GM21529 (cell line): Measurements from ENCODE around the gene MPZL1.

Experiments used
- ATAC-seq: cut with Tn5 transposase; IDR thresholded peaks from one replicate; pipeline ENCODE4 v1.9.1; 2021; ENCODE audit not compliant: unreplicated experiment

Gene MPZL1

DNA sequence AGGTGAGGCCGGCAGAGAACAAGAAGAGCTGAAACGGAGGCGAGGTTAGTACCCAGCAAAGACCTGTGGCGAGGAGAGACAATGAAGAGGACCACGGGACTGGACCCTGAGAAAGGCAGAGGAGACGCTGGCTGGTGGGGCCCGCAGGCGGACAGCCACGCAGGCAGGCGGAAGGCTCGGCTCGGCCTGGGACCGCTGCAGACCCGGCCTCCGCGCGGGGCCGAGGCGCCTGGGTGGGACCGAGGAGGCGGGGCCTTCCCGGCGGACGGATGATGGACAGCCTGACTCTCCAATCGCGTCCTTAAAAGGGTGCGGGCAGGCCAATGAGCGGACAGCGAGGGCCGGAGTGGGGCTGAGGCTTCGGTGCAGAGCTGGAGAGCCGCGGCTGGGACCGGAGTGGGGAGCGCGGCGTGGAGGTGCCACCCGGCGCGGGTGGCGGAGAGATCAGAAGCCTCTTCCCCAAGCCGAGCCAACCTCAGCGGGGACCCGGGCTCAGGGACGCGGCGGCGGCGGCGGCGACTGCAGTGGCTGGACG lies at the start of gene MPZL1:
TSS of gene MPZL1 (plus strand) at position 366 of the 535 bp plus-strand sequence. CDS start 170 bp downstream, outside the sequence.
- ATAC-seq: peak; percentile 87

DNA sequence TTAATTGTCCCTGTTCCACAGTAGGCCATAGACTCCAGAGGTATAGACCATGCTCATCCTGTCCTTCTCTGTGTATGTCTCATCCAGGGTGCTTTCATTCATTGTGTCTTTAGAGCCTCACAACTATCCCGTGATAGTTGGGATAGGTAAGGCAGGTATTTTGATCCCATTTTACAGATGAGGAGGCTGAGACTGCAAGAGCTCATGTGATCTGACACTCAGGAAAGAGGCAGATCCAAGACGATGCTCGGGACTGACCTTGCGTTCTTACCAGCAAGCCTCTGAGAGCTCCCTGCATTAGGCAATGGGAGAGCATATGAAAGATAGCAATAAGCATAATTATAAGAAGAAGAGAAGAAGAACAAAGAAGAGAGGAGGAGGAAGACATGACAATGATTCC lies 49.0 kb upstream of the MPZL1 start:
- ATAC-seq: no peak

DNA sequence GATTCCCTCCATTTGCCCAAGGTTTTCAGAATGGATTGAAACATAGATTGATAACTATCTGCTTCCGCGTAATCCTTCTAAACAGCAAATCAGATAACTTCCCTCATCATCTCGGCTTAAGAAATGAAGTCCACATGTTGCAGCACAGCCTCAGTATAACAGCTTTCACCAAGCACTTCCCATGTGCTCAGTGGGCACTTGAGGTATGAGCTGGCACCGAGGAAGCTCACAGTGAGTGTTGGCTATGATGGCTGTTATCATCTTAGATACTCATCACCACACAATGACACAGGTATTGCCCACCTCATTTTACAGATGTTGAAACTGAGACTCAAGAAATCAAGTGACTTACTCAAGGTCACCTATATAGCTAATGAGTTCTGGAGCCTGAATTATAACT lies 48.5 kb upstream of the MPZL1 start:
- ATAC-seq: no peak

DNA sequence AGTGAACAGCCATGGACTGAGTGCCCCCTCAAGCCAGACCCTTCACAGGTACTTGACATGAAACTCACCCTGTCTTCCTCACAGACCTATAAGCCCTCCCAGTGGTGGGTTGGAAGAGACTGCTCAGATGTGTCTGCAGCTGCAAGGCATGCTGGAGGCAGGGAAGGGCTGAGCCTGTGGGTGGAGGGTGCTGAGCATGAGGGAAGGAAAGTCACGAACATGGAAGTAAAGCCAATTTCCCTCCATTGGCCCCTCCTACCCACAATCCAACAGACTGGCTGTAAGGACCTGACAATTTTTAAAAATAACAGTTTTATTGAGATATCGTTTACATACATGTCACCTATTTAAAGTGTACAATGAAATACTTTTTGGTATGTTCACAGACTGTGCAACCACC lies 47.6 kb upstream of the MPZL1 start:
- ATAC-seq: no peak

DNA sequence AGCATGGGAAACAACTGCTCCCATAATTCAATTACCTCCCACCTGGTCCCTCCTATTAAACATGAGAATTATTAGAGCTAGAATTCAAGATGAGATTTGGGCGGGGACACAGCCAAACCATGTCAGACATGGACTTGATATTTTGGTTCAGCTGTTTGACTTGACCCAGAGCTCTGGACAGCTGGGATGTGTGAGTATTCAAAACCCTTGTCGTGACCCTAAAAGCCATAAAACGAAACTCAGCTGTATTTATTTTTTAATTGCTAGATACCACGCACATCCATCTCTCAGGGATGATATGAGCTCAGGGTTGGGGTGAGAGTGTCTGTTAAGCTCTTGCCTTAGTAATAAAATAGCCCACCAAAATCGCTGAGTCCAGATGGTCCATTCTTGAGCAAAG lies 46.3 kb upstream of the MPZL1 start:
- no peak for ATAC-seq

DNA sequence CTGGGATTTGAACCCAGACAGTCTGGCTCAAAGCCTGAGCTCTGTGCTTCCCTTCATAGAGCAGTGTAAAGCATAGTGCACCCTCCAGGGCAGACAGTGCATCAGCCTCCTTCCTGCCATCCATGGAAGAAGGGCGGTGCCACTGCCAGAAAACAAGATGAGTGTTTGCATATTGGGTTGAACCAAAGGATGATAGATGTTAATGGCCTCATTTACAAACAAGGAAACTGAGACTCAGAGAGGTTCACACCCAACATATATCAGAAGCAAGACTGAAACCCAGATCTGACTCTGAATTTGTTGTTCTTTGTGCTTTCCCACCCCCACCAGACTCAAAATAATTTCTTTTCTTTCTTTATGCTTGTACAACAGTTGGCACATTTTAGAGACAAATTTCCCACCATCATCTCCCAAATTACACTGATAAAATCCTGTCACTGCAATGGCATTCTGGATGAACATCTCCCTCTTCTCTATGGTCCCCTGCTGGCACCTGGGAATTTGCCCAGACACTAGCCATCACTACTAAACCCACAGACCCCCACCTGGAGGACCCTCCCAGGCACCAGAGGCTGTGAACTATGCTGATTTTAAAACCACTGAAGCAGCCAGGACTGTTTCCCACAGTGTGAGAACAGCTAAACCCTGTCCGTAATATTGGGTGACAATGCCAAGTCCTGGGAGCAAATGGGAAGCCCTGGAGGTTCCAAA lies 45.4 kb upstream of the MPZL1 start:
- ATAC-seq: peak; percentile 68

DNA sequence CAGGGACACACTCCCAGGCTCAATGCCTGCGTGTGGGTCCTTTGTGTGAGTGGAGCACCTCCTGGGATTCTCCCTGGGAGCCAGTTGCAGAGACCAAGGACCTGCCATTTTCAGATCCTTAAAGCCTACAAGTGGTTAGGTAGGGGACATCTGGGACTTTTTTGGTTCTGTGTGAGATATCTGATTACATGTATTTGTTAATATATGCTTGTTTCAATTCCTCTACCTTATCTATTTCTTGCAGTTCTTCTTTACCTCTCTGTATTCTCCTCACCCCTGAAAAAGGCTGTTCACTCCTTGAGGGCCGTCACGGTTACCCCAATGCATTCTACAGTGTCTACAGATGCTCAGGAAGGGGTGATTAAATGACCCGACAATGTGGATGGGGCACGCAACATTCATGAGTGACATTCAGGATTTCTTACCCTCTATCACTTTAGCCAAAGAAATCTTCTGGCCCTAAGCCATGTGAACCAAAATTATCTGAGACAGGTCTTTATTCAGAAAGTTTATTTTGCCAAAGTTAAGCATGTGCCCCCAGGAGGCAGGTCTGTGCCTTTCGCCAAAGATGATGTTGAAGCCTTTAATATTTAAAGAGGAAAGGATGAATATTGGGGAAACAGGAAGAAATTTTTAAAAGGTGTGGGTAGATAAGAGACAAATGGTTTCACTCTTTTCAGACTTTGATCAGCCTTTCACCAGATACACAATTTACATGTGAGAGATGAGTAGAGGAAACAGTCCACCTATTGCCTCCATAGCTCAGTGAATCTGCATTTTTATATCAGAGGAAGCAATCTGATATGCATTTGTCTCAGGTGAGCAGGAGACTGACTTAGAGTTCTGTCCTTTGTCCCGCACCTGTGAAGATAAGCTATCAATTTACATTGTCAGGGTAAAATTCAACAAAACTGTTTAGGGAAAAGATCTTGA lies 44.6 kb upstream of the MPZL1 start:
- ATAC-seq: peak; percentile 35

DNA sequence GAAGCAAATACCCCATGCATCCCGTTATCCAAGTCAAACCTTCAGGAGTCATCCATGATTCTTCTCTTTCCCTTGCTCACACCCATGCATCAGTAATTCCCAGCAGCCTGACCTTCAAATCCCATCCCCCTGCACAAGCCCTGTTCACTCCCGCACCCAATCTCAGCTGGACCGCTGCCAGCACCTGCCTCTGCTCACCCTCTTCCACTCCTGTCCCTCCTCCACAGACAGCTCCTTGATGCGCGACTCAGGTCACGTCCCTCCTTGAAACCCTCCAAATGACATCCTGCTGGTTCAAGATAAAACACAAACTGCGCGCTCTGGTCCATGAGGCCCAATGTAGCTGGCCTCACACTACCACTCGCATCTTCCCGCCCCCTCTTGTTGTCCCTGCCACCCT lies 43.4 kb upstream of the MPZL1 start:
- no peak for ATAC-seq

DNA sequence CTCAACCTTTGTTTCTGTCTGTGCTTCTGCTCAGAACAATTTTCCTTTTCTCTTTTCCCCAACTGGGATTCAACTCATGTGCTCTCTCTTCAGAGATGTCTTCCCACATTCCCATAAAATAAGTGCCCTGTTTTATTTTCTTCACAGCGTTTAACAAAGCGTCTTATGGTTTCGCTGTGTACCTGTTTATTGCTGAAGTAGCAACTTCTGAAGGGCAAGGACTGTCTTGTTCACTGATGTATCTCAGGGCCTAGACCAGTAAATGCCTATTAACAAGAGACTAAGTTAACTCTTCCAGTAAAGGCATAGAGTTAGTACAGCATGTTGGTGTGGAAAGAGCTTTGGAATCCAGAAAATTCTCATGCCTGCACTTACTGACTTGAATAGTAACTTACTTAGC lies 42.9 kb upstream of the MPZL1 start:
- ATAC-seq: no peak

DNA sequence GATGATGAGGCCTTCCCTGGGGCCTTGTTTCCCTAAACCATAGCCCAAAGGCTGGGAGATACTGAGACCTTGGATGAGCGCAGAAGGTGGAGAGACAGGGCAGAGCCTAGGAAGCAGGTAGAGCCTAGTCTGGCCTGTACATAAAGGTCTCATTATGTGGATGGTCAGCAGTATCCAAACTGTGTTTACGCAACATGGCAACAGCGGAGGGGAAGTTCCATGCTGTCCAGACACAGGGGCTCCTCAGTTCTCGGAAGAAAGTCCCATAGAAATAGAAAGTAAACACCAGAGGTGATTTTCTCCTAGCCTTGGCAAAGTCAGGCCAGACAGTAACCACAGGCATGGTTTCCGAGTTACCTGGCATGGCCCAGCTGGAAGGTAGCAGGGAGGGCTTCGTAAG lies 42.1 kb upstream of the MPZL1 start:
- ATAC-seq: no peak

DNA sequence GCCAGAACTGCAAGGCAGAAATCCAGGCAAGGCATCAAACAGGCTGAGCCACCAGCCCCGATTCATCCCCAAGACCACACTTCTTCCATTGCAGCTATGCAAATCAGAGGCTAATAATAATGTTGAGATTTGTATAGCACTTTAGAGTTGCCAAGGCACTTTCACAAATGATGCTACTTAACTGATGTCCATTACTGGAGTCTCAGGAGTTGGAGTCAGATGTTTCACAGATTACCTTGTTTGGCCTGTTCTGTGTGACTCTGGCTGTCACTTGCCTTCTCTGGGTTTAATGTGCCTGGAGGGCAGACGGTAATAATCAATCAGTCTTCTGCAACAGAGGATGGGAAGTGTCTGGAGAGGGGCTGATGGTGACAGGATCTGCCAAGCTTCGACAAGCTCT lies 40.8 kb upstream of the MPZL1 start:
- ATAC-seq: no peak

DNA sequence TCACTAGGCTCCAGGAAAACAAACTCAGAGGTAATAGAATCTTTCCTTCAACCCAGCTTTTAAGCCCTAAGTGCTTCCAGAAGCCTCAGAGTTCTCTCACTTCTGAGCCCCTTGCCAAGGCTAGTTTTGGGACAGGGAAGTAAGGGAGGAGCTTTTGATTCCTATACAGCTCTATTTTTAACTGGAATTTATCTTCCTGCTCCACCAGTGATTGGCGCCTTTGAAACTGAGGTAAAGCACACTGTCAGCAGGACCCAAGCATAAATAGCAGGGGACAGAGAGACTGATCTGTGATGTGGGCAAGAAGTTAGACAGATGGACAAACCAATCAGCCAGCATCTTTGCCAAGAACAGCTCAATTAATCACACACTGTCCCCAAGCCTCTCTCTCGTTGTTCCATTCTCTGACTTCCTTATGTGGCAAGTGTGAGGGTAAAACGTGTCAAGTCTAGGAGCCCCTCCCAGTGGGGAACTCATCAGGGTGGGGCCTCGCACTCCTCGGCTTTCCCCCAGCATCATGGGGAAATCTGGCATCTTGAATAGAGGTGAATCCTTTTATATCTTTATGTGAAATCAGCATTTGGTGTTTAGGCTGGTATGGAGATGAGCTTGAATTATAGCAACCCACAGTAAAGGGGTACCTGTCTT lies 40.2 kb upstream of the MPZL1 start:
- ATAC-seq: no peak

DNA sequence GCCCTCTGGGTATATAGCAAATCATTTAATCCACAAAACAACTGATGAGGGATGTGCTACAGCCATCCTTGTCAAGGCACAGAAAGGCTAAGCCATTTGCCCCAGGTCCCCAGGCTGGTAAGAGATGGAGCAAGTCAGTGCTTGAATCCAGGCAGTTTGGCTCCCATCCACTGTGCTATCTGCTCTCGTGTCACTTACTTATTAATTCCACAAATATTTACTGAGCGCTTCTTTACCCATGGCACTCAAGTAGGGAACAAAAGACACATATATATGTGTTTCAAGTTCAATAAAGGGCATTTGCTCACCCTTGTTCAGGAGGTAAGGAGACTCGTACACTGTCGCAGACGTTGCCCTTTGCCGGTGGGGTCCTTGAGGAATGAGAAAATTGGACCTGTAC lies 38.6 kb upstream of the MPZL1 start:
- no peak for ATAC-seq

DNA sequence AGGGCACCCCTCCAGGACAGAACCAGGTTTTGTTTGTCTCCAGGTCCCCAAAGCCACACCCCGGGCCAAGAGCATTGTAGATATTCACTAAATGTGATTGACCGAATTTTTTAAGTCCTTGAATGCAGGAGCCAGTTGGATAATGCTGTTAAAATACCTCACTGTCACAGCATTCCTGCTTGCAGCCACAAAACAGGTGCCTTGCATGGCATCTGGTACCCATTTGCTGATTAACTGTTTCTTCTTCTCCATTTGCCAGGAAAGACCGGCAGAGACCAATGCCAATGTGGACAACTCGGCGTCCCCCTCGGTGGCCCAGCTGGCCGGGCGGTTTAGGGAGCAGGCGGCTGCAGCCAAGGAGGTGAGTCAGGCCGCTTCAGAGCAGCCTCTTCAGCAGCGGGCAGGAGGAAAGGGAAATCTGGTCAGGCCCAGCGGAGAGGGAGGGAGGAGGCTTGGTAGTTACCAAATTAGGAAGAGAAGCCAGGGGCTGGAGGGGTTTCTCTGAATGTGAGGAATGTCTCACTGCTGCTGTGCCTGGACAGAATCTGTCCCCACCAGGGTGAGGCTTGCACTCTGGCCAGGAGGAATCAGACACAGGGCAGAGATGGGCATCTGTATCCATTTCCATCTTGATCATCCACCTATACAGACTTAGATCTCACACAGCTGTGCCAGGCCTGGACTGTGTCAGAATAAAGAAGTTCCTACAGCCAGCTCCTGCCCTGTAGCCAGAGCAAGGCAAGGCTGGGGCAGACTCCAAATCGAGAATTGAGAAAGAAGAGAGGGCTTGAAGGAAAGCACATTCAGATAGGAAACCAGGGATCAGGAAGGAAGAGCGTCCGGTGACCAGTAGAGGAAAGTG lies 37.9 kb upstream of the MPZL1 start:
- no peak for ATAC-seq

DNA sequence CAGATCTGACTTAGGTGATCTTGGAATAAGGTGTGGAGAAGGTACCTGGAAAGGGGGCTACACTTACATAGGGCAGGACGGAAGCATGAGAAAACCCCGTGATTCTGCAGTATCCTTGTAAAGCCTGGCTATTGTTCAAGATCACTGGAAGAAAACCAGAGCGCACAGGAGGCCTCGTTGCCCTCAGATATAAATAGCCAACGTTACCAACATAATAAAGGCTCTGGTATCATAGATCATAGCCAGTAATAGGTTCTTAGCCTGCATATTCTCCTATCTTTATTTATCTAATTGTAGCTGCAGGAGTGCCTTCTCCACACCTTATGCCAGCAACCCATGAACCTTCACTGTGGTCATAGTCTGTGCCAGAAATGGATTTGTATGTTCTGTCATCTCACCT lies 35.9 kb upstream of the MPZL1 start:
- ATAC-seq: no peak

DNA sequence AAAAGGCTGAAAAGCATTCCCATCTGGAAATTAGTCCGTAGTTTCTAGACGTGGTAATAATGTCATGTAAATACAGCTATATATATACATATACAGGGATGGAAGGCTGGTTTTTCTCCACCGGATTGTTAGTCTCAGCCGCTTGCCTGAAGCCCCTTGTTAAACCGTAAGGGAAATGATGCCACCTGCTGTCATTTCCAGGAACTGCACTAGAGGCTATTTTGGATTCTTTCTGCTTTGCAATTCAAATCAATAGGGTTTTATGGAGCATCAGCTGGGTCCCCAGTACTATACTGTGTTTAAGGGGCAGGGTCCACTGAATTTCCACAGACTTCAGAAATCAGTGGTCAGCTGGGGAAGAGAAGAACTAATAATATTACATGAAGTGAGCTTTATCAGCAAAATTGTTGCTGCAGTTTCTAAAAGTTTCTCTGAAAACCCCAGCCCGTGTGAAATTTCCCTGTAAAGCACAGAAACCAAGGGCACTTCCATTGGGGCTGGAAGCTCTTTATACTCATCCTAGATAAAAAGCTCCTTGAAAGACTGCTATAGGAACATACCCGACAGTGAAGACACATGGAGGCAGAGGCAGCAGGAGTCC lies 33.8 kb upstream of the MPZL1 start:
- no peak for ATAC-seq

DNA sequence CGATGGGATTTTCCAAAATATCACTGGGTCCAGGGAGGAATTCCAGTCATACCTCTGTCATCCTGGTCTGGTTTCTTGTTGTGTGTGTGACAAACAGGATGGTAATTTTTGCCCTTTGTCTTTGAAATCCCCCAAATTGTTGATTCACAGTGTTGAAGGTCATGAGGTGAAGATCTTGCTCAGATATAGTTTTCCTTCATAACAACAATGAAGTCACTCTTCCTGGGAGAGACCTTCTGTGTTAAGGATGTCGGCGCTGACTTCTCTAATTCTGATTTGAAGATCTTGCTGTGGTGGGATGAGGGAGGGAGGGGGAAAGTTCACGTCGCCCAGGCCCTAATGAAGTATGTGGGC lies 32.2 kb upstream of the MPZL1 start:
- ATAC-seq: no peak

DNA sequence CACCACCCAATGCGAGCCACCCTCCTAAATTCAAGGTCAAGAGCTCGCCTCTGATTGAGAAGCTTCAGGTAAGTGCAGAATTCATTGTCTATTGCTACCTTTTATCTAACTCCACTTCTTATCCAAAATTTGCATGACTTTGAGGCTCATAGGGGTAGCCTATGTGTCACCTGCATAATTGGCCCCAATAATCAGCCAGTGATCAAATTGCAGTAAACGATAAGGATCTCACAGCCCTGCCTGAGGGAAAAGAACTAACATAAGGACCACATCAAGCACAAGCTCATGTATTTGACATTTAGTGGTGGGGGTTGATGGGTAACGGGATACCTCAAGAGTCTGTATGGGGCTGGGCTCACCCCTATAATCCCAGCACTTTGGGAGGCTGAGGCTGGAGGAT lies 31.7 kb upstream of the MPZL1 start:
- ATAC-seq: no peak

DNA sequence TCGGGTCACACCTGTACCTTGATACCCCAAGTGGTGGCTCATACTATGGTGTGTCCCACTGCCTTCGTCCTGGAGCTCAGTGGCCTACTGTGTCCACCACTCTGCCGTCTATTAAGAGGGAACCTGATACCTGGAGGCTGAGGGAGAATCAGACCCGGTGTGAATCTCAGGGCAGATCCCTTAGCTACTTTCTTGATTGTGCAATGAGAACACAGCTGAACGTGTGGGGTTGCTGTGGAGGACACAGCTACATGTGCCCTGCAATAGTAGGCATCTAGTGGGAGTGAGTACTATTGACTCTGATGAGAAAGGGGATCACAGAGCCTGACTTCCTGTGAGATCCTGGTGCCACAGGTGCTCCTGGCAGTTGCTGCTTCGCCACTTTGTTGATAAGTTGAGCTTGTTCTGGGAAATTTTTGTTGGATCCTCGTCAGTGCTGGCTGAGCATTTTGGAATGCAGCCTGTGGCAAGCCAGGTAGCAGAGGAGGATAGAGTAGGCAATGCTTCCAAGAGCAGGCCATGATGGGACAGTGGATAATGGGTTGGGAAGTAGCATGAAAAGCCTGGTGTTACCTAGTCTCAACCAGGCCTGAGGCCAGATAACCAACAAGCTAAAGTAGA lies 28.2 kb upstream of the MPZL1 start:
- no peak for ATAC-seq

DNA sequence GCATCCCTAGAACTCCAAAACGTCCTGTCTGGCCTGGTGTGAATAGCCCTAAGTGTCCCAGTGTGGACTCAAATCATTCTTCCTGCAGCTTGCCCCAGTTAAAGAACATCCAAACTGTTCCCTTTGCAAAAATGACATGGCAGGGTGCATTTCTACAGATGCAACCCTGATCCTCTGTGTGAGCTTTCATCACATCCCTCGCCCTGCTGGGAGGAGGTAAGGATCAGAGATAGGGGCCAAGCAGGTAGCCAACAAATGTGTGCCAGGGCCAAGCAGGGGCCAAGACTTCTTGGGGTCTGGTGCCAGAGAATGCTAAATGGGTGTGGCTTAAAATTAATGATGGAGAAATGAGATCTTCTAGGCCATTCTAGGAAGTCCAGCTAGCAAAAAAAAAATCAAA lies 27.1 kb upstream of the MPZL1 start:
- no peak for ATAC-seq
